NB4 (cell line): ENCODE data around the gene BLCAP.
"Not testable (repeated sequence)": the region's sequence is repeated elsewhere in the genome, so short reads cannot be mapped to it uniquely, and the experiment has no call there.

Source experiments
- DNase-seq: peaks from one replicate; pipeline ENCODE4 v3.0.0; 2010; ENCODE audit warnings: low read depth
- H3K4me3 ChIP-seq: one replicate; pipeline ENCODE4 v1.5.1; 2011; ENCODE audit warnings: mild to moderate bottlenecking, low read depth, low read length, moderate library complexity
- MYC ChIP-seq: IDR thresholded peaks from 2 replicates; pipeline ENCODE4 v1.6.1; 2011; ENCODE audit warnings: low read depth, low read length
- POLR2A ChIP-seq: IDR thresholded peaks from 2 replicates; pipeline ENCODE4 v1.6.1; 2011; ENCODE audit warnings: mild to moderate bottlenecking; ENCODE audit not compliant: insufficient read length; ENCODE audit errors: extremely low read depth
- TF ChIP-seq, protein P1 (sequence below): IDR thresholded peaks from one replicate; pipeline ENCODE4 v1.5.1; 2012; ENCODE audit warnings: low read depth, low read length
- TF ChIP-seq, protein P2 (sequence below): IDR thresholded peaks from 2 replicates; pipeline ENCODE4 v1.6.1; 2011; ENCODE audit warnings: low read depth, low read length

BLCAP gene

DNA sequence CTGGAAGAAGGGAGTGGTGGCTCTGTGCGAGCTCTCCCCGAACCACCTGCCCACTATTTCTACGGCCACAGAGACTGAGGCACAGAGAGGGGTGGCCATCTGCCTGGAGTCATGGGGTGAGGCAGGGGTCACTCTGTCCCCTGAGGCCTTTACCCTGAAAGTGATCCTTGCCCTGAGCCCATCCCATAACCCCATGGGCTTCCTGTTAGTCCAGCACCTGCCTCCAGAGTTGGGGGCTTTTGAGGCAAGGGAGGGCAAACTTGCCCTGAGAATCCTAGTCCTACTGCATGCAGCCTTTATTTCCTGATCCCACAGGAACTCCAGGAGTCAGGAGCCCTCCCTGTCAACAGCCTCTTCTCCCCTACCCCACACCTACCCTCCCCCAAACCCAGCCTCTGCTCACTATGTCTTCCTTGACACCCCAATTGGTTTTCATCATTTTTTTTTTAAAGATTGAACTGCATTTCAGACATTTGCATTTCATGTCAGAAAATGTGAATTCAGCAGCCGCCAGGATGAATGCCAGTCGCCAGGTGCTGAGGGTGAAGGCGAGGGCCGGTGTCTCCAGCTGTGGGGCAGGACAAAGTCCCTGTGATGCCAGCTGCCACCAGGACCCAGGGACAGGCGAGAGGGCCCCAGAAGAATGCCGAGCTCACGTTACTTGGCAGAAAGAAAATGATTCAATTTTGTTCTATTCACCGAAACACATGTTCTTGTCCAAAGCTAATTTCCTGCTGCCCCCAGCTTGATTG, 54.3 kb downstream of the BLCAP start:
- H3K4me3 ChIP-seq = no peak overlapping the region
- TF ChIP-seq POLR2A (no peak), MYC (no peak)
- TF ChIP-seq, protein P1, sequence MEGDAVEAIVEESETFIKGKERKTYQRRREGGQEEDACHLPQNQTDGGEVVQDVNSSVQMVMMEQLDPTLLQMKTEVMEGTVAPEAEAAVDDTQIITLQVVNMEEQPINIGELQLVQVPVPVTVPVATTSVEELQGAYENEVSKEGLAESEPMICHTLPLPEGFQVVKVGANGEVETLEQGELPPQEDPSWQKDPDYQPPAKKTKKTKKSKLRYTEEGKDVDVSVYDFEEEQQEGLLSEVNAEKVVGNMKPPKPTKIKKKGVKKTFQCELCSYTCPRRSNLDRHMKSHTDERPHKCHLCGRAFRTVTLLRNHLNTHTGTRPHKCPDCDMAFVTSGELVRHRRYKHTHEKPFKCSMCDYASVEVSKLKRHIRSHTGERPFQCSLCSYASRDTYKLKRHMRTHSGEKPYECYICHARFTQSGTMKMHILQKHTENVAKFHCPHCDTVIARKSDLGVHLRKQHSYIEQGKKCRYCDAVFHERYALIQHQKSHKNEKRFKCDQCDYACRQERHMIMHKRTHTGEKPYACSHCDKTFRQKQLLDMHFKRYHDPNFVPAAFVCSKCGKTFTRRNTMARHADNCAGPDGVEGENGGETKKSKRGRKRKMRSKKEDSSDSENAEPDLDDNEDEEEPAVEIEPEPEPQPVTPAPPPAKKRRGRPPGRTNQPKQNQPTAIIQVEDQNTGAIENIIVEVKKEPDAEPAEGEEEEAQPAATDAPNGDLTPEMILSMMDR = no peak
- TF ChIP-seq, protein P2, sequence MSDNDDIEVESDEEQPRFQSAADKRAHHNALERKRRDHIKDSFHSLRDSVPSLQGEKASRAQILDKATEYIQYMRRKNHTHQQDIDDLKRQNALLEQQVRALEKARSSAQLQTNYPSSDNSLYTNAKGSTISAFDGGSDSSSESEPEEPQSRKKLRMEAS = no peak
- DNase-seq = no peak

DNA sequence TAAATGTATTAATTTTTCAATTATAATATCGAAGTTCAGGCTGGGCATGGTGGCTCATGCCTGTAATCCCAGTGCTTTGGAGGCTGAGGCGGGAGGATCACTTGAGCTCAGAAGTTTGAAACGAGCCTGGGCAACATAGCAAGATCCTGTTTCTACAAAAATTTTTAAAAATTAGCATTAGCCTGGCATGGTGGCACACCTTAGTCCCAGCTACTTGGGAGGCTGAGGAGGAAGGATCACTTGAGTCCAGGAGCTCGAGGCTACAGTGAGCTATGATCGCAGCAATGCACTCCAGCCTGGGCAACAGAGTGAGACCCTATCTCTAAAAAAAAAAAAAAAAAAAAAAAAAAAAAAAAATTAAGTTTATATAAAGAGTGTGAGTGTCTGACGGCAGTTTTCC, 55.2 kb downstream of the BLCAP start:
- not testable (repeated sequence) for DNase-seq, H3K4me3 ChIP-seq

DNA sequence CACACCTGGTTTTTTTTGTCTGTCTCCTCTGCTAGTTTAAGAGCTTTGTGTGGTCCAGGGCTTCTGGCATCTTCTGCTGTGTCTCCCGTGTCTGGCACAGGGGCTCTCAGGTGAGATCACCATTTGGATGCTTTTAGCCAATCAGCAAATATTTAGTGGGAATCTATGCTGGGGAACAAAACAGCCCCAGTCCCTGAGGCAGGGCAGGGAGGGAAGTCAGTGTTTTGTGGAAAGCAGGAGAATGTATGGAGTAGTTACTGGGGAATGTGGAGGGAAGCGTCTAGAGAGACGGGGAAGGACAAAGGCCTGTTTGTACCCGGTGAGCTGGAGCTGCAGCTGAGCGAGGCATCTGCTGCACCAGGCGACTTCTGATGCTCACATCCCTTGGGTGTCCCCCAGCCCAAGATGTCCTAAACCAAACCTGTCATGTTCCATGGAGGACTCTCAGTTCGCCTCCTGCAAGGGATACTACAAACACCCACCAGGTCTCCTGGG, 55.9 kb downstream of the BLCAP start:
- no peak overlapping the region for H3K4me3 ChIP-seq
- TF ChIP-seq, protein P2 = no peak
- TF ChIP-seq MYC (no peak), POLR2A (no peak)
- TF ChIP-seq, protein P1 = no peak
- no peak for DNase-seq

DNA sequence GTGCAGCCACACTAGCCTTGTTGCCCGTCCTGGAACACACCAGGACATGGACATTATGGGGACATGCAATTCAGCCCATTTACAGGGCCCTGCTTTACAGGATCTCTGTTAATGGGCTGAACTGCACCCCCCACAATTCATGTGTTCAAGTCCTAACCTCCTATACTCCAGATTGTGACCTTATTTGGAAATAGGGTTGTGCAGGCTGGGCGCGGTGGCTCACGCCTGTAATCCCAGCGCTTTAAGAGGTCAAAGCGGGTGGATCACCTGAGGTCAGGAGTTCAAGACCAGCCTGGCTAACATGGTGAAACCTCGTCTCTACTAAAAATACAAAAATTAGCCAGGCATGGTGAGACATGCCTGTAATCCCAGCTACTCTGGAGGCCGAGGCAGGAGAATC, 57.5 kb downstream of the BLCAP start:
- DNase-seq, H3K4me3 ChIP-seq: not testable (repeated sequence)

- TF ChIP-seq POLR2A (no peak), MYC (no peak)
- TF ChIP-seq, protein P2 = no peak
- TF ChIP-seq, protein P1 = no peak
- DNase-seq = no peak
- H3K4me3 ChIP-seq = no peak overlapping the region
Measured at GRCh38 chr20:37469531-37469930, 58.1 kb downstream of the BLCAP start.

DNA sequence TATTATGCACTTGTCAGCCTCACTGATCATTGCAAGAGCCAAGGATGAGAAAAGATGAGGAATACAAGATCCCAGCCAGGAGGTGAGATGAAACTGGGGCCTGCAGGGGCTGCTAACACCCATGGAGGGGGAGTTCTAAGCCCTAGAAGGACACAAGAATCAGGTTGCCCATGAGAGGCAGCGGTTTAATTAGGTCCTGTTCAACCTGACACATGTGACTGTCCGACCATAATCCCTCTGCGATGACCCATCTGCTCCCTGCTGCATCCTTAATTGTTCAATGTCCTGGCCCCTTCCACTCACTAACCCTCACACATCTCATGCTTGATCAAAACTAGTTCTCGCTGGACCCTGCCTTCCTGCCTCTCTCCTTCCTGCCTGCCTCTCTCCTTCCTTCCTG, 58.8 kb downstream of the BLCAP start:
- no peak overlapping the region for H3K4me3 ChIP-seq
- TF ChIP-seq, protein P2 = no peak
- TF ChIP-seq, protein P1 = no peak
- TF ChIP-seq MYC = no peak
- TF ChIP-seq POLR2A = no peak
- DNase-seq = no peak
